Breast epithelium (tissue), 3 donors: Measurements from ENCODE around the gene UBALD1.

ENCODE experiments used
- CTCF ChIP-seq, 3 donors: fragments of 450-650 bp; IDR thresholded peaks; one replicate each; pipeline ENCODE4 v1.5.1; 2016 to 2017; ENCODE audit warnings: antibody characterized with exemption in 3 of 3, mild to moderate bottlenecking in 3 of 3, moderate library complexity in 3 of 3
- POLR2A ChIP-seq: fragments of 450-650 bp; IDR thresholded peaks from one replicate; pipeline ENCODE4 v1.6.1; 2016; ENCODE audit warnings: antibody characterized with exemption, mild to moderate bottlenecking, moderate library complexity
- POLR2AphosphoS5 ChIP-seq, 3 donors: sonication (generic); formaldehyde crosslinking; IDR thresholded peaks; one replicate each; pipeline ENCODE4 v1.6.1; 2017; ENCODE audit warnings: antibody characterized with exemption in 3 of 3

- no peak for TF ChIP-seq POLR2A
- TF ChIP-seq CTCF (IDR thresholded peaks at IDR 0.05), result no peak
- TF ChIP-seq POLR2AphosphoS5 (IDR thresholded peaks at IDR 0.05), result no peak
Measured at GRCh38 chr16:4641895-4642294, 27.2 kb upstream of the UBALD1 start.
